NCI-H1694 (cell line): ENCODE results near the gene CACNA2D1.
"Not testable (repeated sequence)": the region's sequence is repeated elsewhere in the genome, so short reads cannot be mapped to it uniquely, and the experiment has no call there.

ENCODE experiments used
- DNase-seq: peaks from one replicate; lab custom pipeline; 2025; lab: John Stamatoyannopoulos, UW

Gene CACNA2D1

DNA sequence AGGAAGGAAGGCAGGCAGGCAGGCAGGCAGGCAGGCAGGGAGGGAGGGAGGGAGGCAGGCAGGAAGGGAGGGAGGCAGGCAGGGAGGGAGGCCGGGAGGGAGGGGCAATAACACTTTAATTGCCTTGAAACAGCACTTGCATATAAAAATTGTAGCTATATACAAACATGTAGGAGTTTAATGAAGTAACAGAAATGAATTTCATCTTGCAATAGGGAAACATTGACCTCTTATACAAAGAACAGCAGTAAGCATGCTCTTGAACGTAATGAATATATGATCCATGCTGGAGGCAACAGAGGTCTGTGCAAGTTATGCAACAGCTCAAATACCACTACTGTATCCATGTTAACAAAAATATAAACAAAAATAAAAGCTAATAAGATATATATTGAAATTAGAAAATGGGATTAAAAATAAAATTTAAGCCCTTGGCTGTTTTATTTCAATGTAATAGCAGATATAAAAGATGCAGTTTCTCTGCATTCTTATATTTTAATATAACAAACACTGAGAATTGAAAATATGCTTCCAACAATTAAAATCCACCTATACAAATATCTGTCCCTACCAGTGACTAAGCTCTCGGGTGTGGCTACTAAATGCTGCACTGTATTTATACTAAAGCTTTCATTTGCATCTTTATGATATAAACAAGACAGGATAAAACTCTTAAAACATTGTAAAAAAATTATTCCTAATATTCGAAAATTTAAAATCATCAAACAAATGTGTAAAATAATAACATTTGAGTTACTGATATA, 50.3 kb downstream of the CACNA2D1 start:
- no peak for DNase-seq

DNA sequence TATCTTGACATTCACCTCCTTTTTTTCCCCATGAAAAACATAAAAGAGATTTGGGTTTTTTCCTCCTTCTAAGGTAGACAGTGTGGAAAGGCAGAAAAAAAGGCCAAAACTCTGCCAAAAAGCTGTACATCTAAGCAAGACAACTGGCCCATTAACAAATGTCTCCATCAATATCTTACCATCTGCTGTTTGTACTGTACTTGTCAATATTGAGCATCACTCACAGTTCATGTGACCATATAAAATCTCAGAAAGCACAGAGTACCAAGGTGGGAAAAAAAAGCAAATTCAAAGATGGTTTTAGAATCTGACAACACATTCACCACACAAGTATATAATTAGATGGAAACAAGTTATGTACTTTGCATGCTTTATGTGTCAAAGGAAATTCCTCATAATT, 52.6 kb downstream of the CACNA2D1 start:
- peak; percentile 23 for DNase-seq

DNA sequence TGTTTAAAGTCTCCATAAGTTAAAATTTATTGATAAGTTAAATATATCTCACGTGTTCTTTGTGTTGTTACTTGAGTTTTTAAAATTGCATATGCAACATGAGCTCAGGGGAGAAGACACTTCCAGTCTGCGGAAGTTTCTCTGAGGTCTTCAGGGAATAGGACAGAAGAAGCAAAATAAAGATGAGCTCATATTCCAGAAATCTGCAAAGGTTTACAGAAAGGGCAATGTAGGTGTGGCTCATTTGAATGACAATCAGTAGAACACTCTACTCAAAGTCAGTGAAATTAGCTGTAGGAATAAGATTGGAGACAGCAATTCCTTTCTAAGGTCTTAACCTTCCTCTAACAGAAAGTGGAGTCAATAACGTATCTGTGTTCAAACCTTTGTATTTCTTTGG, 53.7 kb downstream of the CACNA2D1 start:
- no peak for DNase-seq

DNA sequence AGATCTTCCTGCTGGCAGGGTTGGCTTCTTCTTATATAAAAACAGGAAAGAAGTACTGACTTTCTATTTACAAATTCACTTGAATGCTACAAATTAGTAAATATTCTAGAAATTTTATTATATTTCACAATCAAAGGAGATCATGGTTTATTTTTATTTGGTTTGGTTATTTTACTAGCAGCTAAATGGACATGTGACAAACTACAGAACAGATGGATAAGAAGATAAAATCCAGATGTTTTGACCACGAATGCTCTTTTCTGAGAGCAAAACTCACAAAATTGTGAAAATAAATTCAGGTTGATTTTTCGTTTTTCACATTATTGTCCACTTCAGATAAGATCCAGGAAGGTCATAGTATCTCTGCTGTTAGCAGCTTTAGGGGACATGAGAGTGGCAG, 55.4 kb downstream of the CACNA2D1 start:
- no peak for DNase-seq

DNA sequence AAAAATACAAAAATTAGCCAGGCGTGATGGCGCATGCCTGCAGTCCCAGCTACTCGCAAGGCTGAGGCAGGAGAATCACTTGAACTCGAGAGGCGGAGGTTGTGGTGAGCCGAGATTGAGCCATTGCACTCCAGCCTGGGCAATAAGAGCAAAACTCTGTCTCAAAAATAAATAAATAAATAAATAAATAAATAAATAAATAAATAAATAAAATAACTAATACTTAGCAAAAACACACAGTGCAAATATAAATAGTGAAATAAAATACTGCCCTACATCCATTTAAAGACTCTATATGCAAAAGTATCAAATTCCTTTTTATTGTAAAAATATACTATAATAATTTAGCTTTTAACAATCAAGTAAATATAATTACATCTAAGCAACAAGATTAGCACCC, 57.0 kb downstream of the CACNA2D1 start:
- not testable (repeated sequence) for DNase-seq

DNA sequence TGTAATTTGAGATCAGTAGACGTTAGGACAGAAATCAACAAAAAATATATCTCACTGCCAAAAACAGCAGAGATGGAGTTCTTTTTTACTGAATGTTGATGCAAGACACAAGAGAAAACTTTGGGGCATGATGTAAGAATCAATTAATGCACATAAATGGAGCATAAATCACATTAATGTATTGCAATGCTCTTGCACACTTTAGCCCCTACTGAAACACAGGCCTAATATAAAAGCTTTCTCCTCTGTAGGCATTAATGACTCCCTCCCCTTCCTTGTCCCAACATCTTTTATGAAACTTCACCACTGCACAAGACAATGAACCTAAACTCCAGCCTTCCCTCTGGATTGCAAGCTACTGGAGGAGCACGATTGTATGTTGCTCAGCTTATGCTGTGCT, 58.8 kb downstream of the CACNA2D1 start:
- DNase-seq = no peak

DNA sequence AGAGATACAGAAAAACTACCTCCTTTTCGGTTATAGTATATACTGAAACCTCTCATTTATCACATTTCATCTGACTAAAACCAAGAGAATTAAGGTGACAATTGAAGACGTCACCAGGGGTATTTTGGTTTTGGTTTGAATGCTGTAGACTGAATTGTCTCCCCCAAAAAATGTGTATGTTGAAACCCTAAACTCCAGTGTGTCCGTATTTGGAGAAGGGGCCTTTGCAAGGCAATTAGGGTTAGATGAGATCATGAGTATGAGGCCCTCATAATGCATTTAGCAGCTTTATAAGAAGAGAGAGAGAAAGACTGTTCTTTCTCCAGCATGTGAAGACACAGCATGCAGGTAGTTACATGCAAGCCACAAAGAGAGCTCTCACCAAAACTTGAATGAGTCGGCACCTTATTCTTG, 59.5 kb downstream of the CACNA2D1 start:
- DNase-seq = no peak

DNA sequence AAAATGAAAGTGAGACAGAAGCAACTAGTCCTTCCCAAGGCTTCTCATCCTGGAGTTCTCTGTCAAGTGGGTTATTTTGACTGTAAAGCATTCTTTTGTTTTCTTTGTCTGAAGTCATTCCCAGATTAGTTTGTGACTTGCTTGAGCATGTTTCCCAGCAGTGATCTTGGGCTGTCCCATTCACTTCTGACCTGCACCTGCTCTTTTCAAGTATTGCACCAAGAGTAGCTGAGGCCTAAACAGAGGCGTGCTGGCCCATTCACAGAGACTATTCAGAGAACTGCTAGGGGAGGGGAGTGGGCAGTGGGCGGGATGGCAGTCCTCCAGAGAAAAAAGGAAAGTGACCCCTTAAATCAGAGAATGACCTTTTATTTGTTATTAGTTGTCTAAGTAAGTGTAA, 61.3 kb downstream of the CACNA2D1 start:
- DNase-seq = no peak

DNA sequence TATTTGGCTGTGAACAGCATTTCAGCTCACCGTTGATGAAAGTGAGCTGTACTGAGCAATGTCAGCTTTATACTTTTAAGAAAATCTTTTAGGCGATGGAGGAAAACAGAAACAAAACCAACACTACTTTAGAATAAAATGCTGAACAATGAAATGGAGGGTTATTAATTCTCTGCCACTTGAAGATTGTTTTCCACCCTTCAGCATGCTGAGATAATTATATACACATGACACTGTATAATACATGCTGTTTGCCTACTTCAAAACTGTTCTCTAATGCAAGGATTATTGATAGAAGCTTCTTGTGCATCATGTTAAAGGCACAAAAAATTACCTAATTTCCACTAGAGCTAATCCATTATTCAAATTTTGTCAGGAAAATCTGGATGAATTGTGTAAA, 66.8 kb downstream of the CACNA2D1 start:
- DNase-seq = no peak

DNA sequence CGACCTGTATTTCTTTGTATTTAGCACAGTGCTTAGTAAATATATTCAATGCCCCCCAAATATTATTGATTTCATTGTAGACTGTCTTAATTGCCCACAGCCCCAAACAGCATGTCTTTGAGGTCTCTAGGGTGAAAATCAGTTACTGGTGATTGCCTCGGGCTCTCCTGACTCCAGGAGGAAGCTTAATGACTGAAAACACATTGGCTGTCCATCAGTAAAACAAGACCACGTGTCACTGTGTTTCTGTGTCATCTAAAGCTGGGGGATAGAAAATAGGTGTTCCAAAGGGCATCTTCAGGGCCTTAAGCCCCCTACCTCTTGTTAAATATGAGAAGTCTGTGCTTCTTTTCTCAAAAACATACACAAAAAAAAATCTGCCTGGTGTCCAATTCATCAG, 67.9 kb downstream of the CACNA2D1 start:
- DNase-seq = no peak

DNA sequence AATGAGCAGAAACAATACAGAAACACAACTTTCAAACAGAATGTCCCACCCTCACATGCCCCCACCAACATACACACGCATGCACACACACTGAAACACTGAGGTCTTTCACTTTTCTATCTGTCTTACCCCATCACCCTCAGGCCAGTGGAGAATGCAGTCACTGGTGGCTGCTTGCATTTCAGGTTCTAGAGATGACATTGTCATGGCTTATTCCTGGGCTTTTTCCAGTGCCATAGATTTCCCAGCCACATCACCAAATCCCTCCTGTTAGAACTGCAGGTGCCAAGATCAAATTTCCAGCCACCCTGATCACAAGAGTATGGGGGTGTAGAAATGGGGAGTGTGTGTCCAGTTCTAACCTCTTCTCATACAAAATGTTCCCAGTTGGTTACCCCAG, 68.4 kb downstream of the CACNA2D1 start:
- DNase-seq = no peak

DNA sequence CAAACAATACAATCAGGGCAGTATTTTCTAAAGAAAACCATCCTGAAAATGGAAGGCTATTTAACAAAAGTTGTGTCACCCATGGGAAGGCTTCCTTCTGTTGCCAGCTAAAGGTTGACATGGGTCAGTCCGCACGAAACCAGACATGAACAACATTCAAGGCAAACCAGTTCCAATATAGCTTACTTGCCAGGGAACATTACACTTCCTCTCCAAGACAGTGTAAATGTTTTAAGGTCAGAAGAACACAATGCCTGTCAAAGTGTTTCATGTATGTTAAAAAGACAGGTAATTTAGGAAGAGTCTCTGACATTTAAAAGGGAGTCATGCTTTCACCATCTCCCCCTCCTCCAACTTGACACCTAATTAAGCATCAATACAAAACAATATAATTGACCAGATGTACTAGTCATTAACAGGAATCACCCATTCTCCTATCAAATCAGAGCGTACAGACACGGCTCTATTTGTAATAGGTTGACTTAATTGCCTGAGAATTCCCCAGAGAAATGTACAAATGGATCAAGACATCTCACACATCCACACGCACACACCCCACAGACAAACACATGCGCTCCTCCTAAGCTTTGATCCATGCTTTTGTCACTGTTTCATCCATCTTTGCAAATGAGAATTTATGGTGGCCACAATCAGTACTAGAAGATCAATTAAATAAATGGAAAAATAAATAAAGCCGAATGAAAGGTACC, 69.5 kb downstream of the CACNA2D1 start:
- no peak for DNase-seq

DNA sequence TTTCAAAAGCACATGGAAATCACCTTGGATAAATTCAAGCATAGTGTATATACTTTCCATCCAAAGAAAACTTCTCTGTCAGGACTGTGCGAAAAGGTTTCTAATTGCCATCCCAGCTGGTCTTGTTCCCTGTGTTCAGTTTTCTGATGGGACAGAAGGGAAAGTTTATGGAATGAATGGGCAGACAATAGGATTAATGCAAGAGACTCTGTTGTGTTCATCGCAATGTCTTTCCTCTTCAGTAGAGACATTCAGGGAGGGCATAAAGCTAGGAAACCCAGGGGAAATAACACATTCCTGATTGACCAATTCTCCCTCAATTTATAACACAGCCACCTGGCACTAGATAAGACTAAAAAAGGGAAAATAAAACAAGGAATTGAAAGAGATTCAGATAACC, 78.9 kb downstream of the CACNA2D1 start:
- no peak for DNase-seq

DNA sequence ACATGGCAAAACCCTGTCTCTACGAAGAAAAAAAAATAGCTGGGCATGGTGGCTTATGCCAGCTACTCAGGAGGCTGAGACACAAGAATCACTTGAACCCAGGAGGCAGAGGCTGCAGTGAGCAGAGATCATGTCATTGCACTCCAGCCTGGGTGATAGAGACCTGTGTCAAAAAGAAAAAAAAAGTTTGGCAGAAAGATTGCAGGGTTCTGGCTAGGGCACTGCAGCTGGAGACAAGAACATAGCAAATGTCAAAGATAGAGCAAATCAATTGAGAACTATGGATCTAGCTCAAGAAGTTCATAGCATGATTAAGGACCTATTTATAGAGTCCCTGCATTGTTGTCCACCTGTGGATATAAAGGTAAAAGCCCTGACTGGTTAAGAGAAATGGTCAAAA, 79.5 kb downstream of the CACNA2D1 start:
- DNase-seq = no peak

DNA sequence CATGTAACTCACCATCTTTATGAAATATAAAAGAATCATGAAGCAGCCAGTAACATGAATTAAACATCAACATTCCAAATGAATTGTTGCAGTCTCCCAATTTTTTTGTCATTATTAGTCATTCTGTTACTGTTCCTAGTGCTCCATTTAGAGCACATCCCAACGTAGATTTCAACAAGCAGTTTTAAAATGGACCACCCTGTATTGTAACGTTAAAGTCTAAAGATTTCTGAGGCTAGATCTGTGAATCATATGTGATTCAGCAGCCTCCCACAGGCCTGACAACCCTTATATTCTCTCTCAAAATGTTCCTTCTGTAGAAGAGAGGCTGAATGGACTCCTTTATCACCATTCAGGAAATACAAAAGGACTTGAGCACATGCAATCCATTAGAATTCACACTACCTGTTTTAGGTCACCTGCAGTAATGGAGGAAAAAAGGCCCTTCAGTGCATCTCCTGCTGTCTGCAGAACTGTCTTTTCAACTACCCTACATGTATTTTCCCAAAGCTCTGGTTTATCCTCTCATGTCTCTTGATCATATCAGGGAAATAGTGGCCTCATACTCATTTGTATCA, 81.4 kb downstream of the CACNA2D1 start:
- DNase-seq = no peak

DNA sequence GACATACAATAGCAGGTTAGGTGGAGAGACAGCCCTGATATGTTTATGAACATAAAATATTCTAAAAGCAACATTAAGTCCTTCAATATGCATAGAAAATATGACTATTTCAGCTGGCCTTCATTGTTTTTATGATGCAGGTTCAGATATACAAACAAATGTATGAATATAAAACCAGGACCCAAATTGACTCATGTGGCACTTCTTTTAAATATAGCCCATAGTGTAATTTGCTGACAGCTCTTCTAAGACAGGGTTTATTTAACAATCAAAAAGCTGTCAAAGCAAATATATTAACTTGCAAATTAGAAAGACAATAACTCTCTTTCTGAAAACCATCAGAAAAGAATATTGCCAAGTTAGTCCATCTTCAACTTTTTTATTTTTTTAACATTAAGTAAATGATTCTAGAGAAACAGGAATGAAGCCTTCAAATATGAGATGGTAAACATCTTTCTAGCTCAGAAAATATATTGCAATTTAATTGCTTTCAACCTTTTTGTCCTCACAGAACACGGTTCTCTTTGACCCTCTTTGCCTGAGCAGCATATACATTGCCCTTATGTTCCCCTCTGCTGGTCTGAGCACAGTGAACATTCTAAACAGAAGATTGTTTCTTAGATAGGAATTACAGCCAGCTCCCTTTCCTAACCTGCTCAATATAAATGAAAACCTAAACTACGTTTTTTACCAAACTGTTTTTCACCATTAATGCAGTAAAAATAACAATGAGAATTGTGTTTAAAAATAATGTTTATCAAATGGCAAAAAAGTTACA, 82.8 kb downstream of the CACNA2D1 start:
- no peak for DNase-seq

DNA sequence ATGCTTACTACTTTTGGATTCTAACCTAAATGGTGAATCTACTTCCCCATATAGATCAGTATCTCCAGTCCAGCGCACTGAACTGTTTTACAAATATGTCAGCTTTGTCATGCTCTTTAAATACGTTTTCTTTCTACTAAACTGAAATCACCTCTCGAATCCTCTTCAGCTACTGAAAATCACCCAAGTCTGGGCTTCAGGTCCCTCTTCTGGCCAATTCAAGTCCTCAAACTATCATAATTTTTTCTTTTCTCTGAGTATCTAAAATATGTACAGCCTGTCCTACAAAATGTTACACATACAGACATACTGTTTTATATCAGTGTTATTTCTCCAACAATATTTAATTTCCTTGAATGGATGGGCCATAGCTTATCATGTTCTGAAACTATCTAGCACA, 84.2 kb downstream of the CACNA2D1 start:
- no peak for DNase-seq

DNA sequence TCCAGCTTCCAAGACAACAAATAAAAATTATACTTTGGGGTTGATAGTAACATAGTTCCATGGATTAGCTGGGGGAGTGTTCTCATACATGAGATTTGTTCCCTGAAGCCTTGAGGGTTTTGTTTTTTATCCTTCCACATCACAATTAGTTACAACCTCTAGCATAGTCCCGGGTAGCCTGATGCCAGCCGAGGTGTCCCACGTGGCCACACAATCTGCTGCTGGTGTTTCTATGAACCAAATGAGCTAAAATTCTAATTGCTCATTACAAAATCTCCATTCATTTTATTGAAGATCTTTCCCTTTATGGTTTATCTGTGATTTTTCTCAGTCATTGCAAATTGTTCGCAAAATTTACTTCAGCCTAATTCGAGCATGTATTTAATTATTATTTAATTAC, 84.7 kb downstream of the CACNA2D1 start:
- no peak for DNase-seq

DNA sequence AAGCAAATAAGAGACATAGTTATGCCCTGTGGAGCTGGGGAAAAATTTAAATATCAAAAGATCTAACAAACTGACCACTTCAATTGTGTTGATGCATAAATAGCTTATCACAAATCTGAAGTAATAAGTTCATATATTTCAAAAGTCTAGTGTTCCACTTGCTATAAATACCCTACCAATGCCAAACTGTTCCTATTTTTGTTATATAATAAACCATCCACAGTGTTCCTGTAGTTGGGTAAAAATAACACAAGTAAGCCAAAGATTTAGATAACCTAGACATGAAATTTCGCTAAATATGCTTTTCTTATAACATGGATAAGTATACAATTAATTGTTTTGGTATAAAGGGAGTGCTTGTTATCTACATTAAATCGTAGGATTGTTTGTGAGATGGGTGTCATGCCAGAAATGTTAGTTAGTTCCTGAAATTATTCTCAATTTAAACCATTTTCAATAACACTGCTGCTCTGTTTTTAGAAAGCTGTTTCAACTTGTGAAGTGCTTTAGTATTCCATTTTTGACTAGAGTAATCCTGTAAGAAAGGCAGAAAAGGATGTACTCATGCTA, 85.5 kb downstream of the CACNA2D1 start:
- DNase-seq = no peak

DNA sequence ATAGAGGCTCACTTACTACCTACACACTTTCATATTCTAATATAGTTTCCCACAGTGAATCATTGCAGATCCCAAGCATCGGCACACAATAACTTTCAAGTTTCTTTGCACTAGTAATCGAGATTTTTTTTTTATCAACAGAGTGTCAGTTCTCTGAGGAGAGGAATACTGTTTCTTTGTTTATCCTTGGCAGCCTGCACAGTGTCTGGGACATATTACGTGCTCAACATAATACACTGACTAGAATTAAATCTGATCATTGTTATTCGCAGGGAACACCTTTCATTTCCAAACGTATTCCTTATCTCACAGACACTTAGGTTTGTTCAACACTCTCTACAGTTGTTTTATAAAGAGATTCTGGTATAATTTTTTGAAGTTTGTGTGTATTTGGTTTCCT, 95.3 kb downstream of the CACNA2D1 start:
- DNase-seq = no peak

DNA sequence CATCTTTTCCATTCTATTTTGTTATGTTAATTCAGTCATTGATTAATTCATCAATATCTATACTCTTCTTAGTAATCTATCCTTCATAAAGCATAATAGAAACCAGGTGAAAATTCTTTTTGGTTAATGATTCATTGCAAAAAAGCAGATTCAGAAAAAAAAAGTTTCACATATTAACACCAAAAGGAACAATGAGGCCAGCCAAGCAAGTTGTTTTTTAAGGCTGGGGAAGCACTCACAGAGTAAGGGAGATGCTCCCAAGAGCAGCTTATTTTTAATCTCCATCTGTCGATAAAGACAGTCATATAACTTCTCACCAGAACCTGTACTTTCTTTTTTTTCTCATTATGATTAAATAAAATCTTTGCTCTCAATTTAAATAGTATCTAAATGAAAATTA, 95.8 kb downstream of the CACNA2D1 start:
- no peak for DNase-seq

DNA sequence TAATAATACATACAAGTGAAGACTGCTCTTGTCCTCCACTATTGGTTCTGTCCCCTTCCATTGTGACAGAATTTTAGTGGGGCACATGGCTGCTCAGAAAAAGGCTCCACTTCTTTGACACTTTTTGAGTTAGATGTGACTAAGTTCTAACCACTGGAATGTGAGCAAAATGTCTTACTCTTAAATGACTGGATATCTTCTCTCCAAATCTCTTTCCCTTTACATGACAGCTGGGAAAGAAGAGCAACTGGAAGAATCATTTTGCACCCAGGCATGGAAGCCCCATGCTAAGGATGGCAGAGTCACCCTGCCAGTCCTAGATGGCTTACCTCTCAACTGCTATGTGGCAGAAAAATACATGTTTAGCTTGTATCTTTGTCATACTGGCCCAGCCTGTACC, 97.7 kb downstream of the CACNA2D1 start:
- DNase-seq = no peak
